Adrenal gland (tissue), 12 donors: ENCODE results near the gene GALNT5. TPM values are rescaled to one million over a fixed set of nuclear protein-coding genes. Genes with fewer than 3 reads are reported as not detected.

Experiments
- DNase-seq, 7 donors: peaks; one replicate each; pipeline ENCODE4 v3.0.0-alpha.2; 2019 to 2020
- H3K27ac ChIP-seq, 5 donors: fragments of 200-600 bp; sonication (generic) in 4 of 5; 1 replicate in 3 of 5; 2 replicates in 2 of 5; pipeline versions ENCODE4 v1.5.1 to v1.8.0; 2016 to 2020; ENCODE audit warnings: mild to moderate bottlenecking in 1 of 5
- H3K27me3 ChIP-seq: fragments of 200-600 bp; 2 replicates; pipeline ENCODE4 v1.8.0; 2021
- H3K36me3 ChIP-seq, 2 donors: fragments of 200-600 bp; replicated peaks in 1 of 2; 1 replicate in 1 of 2; 2 replicates in 1 of 2; pipeline versions ENCODE4 v1.5.1 to v1.8.0; 2018 to 2022
- H3K4me1 ChIP-seq, 2 donors: fragments of 200-600 bp; replicated peaks in 1 of 2; 1 replicate in 1 of 2; 2 replicates in 1 of 2; pipeline versions ENCODE4 v1.5.1 to v1.8.0; 2018 to 2021
- H3K4me3 ChIP-seq, 4 donors: fragments of 200-600 bp; sonication (generic) in 3 of 4; one replicate each; pipeline ENCODE4 v1.5.1; 2016 to 2018
- H3K9me3 ChIP-seq, 3 donors: fragments of 200-600 bp; sonication (generic) in 1 of 3; replicated peaks in 1 of 3; 1 replicate in 2 of 3; 2 replicates in 1 of 3; pipeline versions ENCODE4 v1.5.1 to v1.8.0; 2016 to 2021
- POLR2A ChIP-seq, 2 donors: fragments of 450-650 bp; IDR thresholded peaks; one replicate each; pipeline ENCODE4 v1.6.1; 2017; ENCODE audit warnings: antibody characterized with exemption in 2 of 2, mild to moderate bottlenecking in 2 of 2, moderate library complexity in 1 of 2
- WGBS, 4 donors: extraction: QIAGEN DNeasy Blood & Tissue Kit in 2 of 4; methylation state at CpG; one replicate each; pipeline versions ENCODE4 v1.1.5 to v1.1.7; 2013 to 2017; 5-methylcytosine and 5-hydroxymethylcytosine counted together
- intact Hi-C, 2 donors: fragments of 100-400 bp; cut with DNase I; formaldehyde crosslinking; loops; one replicate each; pipeline versions ENCODE4 v1.14.1 to v1.15.0; 2022 to 2023
- polyA plus RNA-seq, 3 donors: library from polyadenylated mRNA; stranded (reverse); fragments of 200-250 nt in 2 of 3; fragments of 350-450 nt in 1 of 3; fragmentation: Illumina TruSeq in 1 of 3; extraction: RNeasy Lipid Tissue Mini Kit (QIAGEN cat#74804) in 1 of 3; gene quantifications; one replicate each; pipeline ENCODE4 v1.2.3, GENCODE V29; 2013 to 2014
- total RNA-seq, 9 donors: library from RNA; depleted of rRNA in 4 of 9; stranded (reverse); fragments of >200 nt in 4 of 9; fragments of 120-200 nt in 1 of 9; fragmentation: NEBNext Ultra II Directional in 1 of 9; extraction: Animal tissue kit (Norgen Biotek cat#: 25700) in 1 of 9; gene quantifications; one replicate each; pipeline versions ENCODE4 v1.1.0 to v1.2.4, GENCODE V29; 2013 to 2023
- TF ChIP-seq, protein P1 (sequence below), 6 experiments: fragments of 450-650 bp in 4 of 6; fragments of 200-600 bp in 2 of 6; sonication (generic) in 1 of 6; IDR thresholded peaks; 1 replicate in 5 of 6; 2 replicates in 1 of 6; pipeline versions ENCODE4 v1.5.1 to v1.8.0; 2016 to 2021; ENCODE audit warnings: antibody characterized with exemption in 6 of 6, mild to moderate bottlenecking in 2 of 6, moderate library complexity in 1 of 6
- donor health status: healthy with polysubstance abuse.
- donor health status: Bipolar disorder and iron deficiency.
- donor health status: DM: yes; HTN: yes; CAD: no.
- donor health status: DM: no; HTN: no; CAD: no.
- donor health status: DM: no; HTN: no; CAD: no.
- donor health status: DM: yes; HTN: yes; CAD: no.

The GALNT5 gene
- total and polyA plus RNA-seq, 12 donors: under 0.01 to 0.22 (median 0.07) TPM; not detected in 3

DNA sequence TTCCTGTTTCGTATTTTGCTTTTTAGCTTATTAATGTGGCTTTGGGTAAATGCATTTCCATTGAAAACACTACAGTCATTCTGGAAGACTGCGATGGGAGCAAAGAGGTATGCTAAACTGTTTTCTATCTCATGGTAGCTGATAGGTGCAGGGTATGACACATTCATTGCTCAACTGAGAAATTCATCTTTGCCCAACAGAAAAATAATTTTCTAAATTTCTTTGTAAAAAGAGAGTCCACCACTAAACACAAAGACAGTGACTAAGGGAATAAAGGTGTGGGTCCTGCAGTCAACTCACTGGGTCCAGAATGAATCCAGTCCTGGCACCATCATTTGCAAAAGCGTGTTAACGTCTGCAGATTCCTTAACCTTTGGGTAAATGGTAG is 48.2 kb downstream of the GALNT5 start:
- Histone ChIP-seq H3K4me1 (no peaks in the 10 kb centered on the region), H3K4me3 (no peak overlapping the region), H3K27me3 (peaks cover 11% of the 10 kb centered on the region), H3K27ac (no peak overlapping the region), H3K9me3 (no peaks in the 10 kb centered on the region), H3K36me3 (no peaks in the 10 kb centered on the region)
- intact Hi-C loops: no loop called here
- 64 to 76% (median 71%) methylated on average over 4 of the region's 4 CpGs for WGBS, 4 donors
- no peak for DNase-seq
- TF ChIP-seq POLR2A (IDR thresholded peaks at IDR 0.05): no peak
- TF ChIP-seq, protein P1, sequence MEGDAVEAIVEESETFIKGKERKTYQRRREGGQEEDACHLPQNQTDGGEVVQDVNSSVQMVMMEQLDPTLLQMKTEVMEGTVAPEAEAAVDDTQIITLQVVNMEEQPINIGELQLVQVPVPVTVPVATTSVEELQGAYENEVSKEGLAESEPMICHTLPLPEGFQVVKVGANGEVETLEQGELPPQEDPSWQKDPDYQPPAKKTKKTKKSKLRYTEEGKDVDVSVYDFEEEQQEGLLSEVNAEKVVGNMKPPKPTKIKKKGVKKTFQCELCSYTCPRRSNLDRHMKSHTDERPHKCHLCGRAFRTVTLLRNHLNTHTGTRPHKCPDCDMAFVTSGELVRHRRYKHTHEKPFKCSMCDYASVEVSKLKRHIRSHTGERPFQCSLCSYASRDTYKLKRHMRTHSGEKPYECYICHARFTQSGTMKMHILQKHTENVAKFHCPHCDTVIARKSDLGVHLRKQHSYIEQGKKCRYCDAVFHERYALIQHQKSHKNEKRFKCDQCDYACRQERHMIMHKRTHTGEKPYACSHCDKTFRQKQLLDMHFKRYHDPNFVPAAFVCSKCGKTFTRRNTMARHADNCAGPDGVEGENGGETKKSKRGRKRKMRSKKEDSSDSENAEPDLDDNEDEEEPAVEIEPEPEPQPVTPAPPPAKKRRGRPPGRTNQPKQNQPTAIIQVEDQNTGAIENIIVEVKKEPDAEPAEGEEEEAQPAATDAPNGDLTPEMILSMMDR (IDR thresholded peaks at IDR 0.05): no peak

DNA sequence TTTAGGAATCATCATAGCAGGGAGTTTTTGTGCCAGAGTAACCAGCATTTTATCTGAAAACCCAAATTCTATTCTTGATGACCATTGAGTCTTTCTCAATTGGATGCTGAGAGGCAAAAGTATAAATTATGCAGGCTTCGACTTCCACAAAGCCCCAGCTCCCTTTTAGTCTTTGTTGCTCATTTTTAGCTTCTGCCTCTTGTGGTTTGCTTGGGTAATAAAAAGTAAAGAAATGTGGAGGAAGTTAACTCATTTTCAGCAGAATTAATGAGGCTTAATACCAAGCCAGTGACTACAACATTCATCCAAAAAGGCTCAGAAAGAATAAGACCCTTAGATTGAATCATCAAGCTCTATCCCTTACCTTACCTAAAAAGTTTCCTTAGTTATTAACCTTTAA is 49.5 kb downstream of the GALNT5 start:
- Histone ChIP-seq H3K4me3 (no peak overlapping the region), H3K36me3 (no peaks in the 10 kb centered on the region), H3K27me3 (peaks cover 11% of the 10 kb centered on the region), H3K9me3 (no peaks in the 10 kb centered on the region), H3K27ac (no peak overlapping the region), H3K4me1 (no peaks in the 10 kb centered on the region)
- intact Hi-C loops: no loop called here
- no peak for DNase-seq
- TF ChIP-seq POLR2A (IDR thresholded peaks at IDR 0.05): no peak
- TF ChIP-seq, protein P1 (IDR thresholded peaks at IDR 0.05): no peak
- 35 to 55% (median 52%) methylated on average over 1 of the region's 1 CpG for WGBS, 4 donors

DNA sequence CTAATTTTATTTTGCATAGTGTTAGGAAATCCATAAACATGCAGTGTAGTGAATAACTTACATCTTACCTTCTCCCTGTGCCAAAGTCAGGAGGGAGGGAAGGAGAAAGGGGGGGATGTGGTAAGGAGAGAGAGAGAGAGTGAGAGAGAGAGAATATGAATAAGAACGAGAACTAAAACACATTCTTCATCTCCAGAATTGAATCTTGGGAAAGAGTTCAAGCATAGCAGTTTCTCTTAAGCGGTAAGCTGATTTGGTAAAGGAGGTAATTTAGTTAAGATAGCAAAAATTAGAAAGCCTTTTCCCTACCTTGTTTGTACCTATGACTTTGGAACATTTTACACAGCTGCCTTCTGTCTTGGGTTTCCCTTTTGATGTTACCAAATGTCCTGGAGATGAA is 52.4 kb downstream of the GALNT5 start:
- H3K27ac ChIP-seq: no peak overlapping the region
- H3K27me3 ChIP-seq: no peaks in the 10 kb centered on the region
- 69 to 82% (median 74%) methylated on average over 2 of the region's 2 CpGs for WGBS, 4 donors
- no peaks in the 10 kb centered on the region for H3K36me3 ChIP-seq
- H3K4me3 ChIP-seq: no peak overlapping the region
- no peaks in the 10 kb centered on the region for H3K9me3 ChIP-seq
- TF ChIP-seq, protein P1 (IDR thresholded peaks at IDR 0.05): no peak
- no peak for TF ChIP-seq POLR2A (IDR thresholded peaks at IDR 0.05)
- no peaks in the 10 kb centered on the region for H3K4me1 ChIP-seq
- DNase-seq: no peak
- intact Hi-C loops: no loop called here

DNA sequence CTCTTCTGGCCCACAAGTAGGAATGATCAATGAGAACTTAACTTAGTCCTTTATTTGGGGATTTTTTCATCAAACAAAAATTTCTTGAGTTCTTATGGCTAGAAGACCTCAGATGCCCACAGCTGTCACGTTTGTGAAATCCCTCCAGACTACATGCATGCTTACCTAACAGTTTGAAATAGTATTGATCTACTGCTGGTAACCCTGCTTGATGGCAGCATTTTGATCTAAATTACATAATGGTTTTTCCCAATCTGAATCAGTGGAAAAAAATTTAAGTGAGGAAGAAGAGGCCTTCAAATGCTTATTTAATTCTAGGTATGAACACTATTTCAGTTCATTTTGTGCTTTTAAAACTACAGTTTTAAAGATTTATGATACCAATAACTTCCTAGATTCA is 54.2 kb downstream of the GALNT5 start:
- DNase-seq: no peak
- Histone ChIP-seq H3K4me3 (no peak overlapping the region), H3K27ac (no peak overlapping the region), H3K27me3 (no peaks in the 10 kb centered on the region), H3K4me1 (no peaks in the 10 kb centered on the region), H3K9me3 (no peaks in the 10 kb centered on the region), H3K36me3 (no peaks in the 10 kb centered on the region)
- WGBS, 4 donors: 52 to 67% (median 54%) methylated on average over 1 of the region's 1 CpG
- TF ChIP-seq POLR2A (IDR thresholded peaks at IDR 0.05): no peak
- TF ChIP-seq, protein P1 (IDR thresholded peaks at IDR 0.05): no peak
- intact Hi-C loops: no loop called here
